K562 (cell line): ENCODE results near the gene TSSK2. TPM values are rescaled to one million over a fixed set of nuclear protein-coding genes. Genes with fewer than 3 reads are reported as not detected.

Experiments used
- ESRRA ChIP-seq: fragments of 450-650 bp; IDR thresholded peaks from 2 replicates; pipeline ENCODE4 v1.6.1; 2014; ENCODE audit warnings: low read depth, mild to moderate bottlenecking, moderate library complexity, borderline replicate concordance
- EWSR1 ChIP-seq: fragments of 450-650 bp; IDR thresholded peaks from 2 replicates; pipeline ENCODE4 v1.6.1; 2018; ENCODE audit warnings: borderline replicate concordance, mild to moderate bottlenecking, low read depth, moderate library complexity; ENCODE audit not compliant: partially characterized antibody
- KLF10 ChIP-seq: fragments of 250-450 bp; sonication (Bioruptor Pico); IDR thresholded peaks from 2 replicates; pipeline ENCODE4 v1.6.1; 2021; ENCODE audit warnings: matching md5 sums
- KLF16 ChIP-seq: IDR thresholded peaks from 2 replicates; pipeline ENCODE4 v1.6.1; 2016; ENCODE audit warnings: antibody characterized with exemption
- SRSF1 ChIP-seq: fragments of 200-400 bp; formaldehyde crosslinking; IDR thresholded peaks from 2 replicates; pipeline ENCODE4 v1.6.1; 2017; ENCODE audit warnings: mild to moderate bottlenecking, low read depth, low read length, moderate library complexity
- ZNF707 ChIP-seq: fragments of 250-450 bp; sonication (Bioruptor Pico); conservative IDR thresholded peaks from 2 replicates; pipeline ENCODE4 v1.8.0; 2022; ENCODE audit warnings: inconsistent platforms, mild to moderate bottlenecking, moderate library complexity
- polyA plus RNA-seq, 8 experiments: library from polyadenylated mRNA; depleted of rRNA in 4 of 8; stranded (reverse) in 5 of 8; unstranded in 3 of 8; fragments of >200 nt; fragmentation: Nextera tagmentation in 2 of 8; fragmentation: Illumina TruSeq in 1 of 8; extraction: Ambion mirVana in 2 of 8; extraction: Trizol in 1 of 8; gene quantifications; 2 replicates each; pipeline versions ENCODE4 v1.2.1 to v1.2.3, GENCODE V29; 2011 to 2014; ENCODE audit warnings: inconsistent platforms in 1 of 8, missing spikeins in 1 of 8
- total RNA-seq, 7 experiments: library from RNA; depleted of rRNA in 6 of 7; stranded (reverse); fragments of >200 nt in 6 of 7; fragmentation: Illumina TruSeq in 2 of 7; extraction: Trizol in 2 of 7; gene quantifications; 2 replicates each; pipeline versions ENCODE4 v1.2.1 to v1.2.3, GENCODE V29; 2011 to 2021; ENCODE audit warnings: low replicate concordance in 1 of 7
- TF ChIP-seq, protein P1 (sequence below): IDR thresholded peaks from 2 replicates; pipeline ENCODE4 v1.6.1; 2011; ENCODE audit not compliant: insufficient read length; ENCODE audit errors: extremely low read depth
- TF ChIP-seq, protein P2 (sequence below), 3 experiments: fragments of 200-800 bp in 1 of 3; fragments of 250-450 bp in 1 of 3; fragments of 450-650 bp in 1 of 3; sonication (Bioruptor Pico) in 1 of 3; sonication (Bioruptor generic) in 1 of 3; formaldehyde crosslinking in 1 of 3; IDR thresholded peaks; 2 replicates each; pipeline versions ENCODE4 v1.6.1 to v1.8.0; 2016 to 2022; ENCODE audit warnings: mild to moderate bottlenecking in 2 of 3, missing genetic modification characterization in 2 of 3, missing compliant biosample characterization in 1 of 3, moderate library complexity in 1 of 3
- TF ChIP-seq, protein P3 (sequence below): sonication (generic); formaldehyde crosslinking; IDR thresholded peaks from 2 replicates; pipeline ENCODE4 v1.8.0; 2023; ENCODE audit warnings: missing genetic modification reagents, mild to moderate bottlenecking, borderline replicate concordance

The TSSK2 gene
- total and polyA plus RNA-seq, 9 of the 15 experiments (the other 6 are each of a cell fraction or from before 2014, with no cell fraction given), result 0.04 TPM; not detected in 8

DNA sequence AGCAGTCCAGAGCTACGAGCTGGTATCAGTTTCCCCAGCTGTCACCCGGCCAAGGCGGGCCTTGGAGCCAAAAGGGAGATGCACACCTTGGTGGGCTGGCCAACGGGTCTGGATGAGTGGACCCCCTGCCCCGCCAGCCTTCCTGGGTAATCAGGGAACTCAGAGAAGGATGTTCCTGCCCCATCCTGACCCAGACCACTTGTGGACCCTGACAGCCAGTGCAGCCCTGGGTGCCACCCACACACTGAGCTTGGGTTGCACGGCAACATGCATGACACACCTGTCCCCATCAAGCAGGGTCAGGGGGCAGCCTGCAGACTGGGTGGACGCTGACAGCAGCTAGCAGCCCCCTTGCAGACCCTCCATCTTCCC, 38.8 kb downstream of the TSSK2 start (continued):
- TF ChIP-seq ZNF707 (no peak), ESRRA (no peak), KLF10 (CRISPR knock-in tag) (no peak), SRSF1 (no peak), EWSR1 (no peak), KLF16 (no peak)
- TF ChIP-seq, protein P1, sequence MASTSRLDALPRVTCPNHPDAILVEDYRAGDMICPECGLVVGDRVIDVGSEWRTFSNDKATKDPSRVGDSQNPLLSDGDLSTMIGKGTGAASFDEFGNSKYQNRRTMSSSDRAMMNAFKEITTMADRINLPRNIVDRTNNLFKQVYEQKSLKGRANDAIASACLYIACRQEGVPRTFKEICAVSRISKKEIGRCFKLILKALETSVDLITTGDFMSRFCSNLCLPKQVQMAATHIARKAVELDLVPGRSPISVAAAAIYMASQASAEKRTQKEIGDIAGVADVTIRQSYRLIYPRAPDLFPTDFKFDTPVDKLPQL, result no peak
- TF ChIP-seq, protein P2, sequence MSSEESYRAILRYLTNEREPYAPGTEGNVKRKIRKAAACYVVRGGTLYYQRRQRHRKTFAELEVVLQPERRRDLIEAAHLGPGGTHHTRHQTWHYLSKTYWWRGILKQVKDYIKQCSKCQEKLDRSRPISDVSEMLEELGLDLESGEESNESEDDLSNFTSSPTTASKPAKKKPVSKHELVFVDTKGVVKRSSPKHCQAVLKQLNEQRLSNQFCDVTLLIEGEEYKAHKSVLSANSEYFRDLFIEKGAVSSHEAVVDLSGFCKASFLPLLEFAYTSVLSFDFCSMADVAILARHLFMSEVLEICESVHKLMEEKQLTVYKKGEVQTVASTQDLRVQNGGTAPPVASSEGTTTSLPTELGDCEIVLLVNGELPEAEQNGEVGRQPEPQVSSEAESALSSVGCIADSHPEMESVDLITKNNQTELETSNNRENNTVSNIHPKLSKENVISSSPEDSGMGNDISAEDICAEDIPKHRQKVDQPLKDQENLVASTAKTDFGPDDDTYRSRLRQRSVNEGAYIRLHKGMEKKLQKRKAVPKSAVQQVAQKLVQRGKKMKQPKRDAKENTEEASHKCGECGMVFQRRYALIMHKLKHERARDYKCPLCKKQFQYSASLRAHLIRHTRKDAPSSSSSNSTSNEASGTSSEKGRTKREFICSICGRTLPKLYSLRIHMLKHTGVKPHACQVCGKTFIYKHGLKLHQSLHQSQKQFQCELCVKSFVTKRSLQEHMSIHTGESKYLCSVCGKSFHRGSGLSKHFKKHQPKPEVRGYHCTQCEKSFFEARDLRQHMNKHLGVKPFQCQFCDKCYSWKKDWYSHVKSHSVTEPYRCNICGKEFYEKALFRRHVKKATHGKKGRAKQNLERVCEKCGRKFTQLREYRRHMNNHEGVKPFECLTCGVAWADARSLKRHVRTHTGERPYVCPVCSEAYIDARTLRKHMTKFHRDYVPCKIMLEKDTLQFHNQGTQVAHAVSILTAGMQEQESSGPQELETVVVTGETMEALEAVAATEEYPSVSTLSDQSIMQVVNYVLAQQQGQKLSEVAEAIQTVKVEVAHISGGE (CRISPR knock-in tag; IDR thresholded peaks at IDR 0.05), result 0 out of 6 replicates have a peak, but pooled peaks of 1 of the 3 experiments have one; percentile 48
- TF ChIP-seq, protein P3, sequence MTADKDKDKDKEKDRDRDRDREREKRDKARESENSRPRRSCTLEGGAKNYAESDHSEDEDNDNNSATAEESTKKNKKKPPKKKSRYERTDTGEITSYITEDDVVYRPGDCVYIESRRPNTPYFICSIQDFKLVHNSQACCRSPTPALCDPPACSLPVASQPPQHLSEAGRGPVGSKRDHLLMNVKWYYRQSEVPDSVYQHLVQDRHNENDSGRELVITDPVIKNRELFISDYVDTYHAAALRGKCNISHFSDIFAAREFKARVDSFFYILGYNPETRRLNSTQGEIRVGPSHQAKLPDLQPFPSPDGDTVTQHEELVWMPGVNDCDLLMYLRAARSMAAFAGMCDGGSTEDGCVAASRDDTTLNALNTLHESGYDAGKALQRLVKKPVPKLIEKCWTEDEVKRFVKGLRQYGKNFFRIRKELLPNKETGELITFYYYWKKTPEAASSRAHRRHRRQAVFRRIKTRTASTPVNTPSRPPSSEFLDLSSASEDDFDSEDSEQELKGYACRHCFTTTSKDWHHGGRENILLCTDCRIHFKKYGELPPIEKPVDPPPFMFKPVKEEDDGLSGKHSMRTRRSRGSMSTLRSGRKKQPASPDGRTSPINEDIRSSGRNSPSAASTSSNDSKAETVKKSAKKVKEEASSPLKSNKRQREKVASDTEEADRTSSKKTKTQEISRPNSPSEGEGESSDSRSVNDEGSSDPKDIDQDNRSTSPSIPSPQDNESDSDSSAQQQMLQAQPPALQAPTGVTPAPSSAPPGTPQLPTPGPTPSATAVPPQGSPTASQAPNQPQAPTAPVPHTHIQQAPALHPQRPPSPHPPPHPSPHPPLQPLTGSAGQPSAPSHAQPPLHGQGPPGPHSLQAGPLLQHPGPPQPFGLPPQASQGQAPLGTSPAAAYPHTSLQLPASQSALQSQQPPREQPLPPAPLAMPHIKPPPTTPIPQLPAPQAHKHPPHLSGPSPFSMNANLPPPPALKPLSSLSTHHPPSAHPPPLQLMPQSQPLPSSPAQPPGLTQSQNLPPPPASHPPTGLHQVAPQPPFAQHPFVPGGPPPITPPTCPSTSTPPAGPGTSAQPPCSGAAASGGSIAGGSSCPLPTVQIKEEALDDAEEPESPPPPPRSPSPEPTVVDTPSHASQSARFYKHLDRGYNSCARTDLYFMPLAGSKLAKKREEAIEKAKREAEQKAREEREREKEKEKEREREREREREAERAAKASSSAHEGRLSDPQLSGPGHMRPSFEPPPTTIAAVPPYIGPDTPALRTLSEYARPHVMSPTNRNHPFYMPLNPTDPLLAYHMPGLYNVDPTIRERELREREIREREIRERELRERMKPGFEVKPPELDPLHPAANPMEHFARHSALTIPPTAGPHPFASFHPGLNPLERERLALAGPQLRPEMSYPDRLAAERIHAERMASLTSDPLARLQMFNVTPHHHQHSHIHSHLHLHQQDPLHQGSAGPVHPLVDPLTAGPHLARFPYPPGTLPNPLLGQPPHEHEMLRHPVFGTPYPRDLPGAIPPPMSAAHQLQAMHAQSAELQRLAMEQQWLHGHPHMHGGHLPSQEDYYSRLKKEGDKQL, result no peak
